Endothelial cell of umbilical vein (primary cell): ENCODE measurements around the gene IPPK. TPM values are rescaled to one million over a fixed set of nuclear protein-coding genes. Genes with fewer than 3 reads are reported as not detected.

Experiments
- BruUV-seq: library from RNA; stranded (reverse); fragments of 400-500 nt; replicated peaks from 2 replicates; lab custom pipeline; 2021; lab: Mats Ljungman, UMichigan
- CTCF ChIA-PET: fragments of 300-600, 350-600 bp; sonication (Branson Sonifier 250); formaldehyde crosslinking; loops from one replicate; lab custom pipeline; 2021; ENCODE audit warnings: antibody characterized with exemption, inconsistent platforms; lab: Charles Lee
- POLR2A ChIA-PET: fragments of 300-600, 350-600 bp; sonication (Branson Sonifier 250); formaldehyde crosslinking; loops from one replicate; lab custom pipeline; 2021; ENCODE audit warnings: antibody characterized with exemption, inconsistent platforms; lab: Charles Lee
- DNase-seq: peaks from one replicate; pipeline ENCODE4 v3.0.0-alpha.2; 2011; ENCODE audit warnings: low read depth, low spot score
- FAIRE-seq: peaks from 2 replicates; lab custom pipeline; 2011; peaks lifted over from hg19 to GRCh38; lab: Jason Lieb, UNC
- H2AFZ ChIP-seq: 2 replicates; pipeline ENCODE4 v1.6.0; 2012; ENCODE audit warnings: low read depth, low read length, control low read depth, inconsistent platforms
- H3K27ac ChIP-seq: 2 replicates; pipeline ENCODE4 v1.5.1; 2011; ENCODE audit warnings: low read depth, mild to moderate bottlenecking, control low read depth, low read length, moderate library complexity; ENCODE audit not compliant: insufficient read depth
- H3K27me3 ChIP-seq, 2 experiments: 2 replicates each; pipeline versions ENCODE4 v1.6.0 to v1.6.1; 2011; ENCODE audit warnings: low read length in 2 of 2, mixed read lengths in 1 of 2; ENCODE audit not compliant: control insufficient read depth in 2 of 2, insufficient read depth in 2 of 2
- H3K36me3 ChIP-seq, 2 experiments: 2 replicates in 1 of 2; 3 replicates in 1 of 2; pipeline ENCODE4 v1.5.1; 2011; ENCODE audit warnings: low read length in 2 of 2, mild to moderate bottlenecking in 1 of 2, moderate library complexity in 1 of 2; ENCODE audit not compliant: control insufficient read depth in 2 of 2, insufficient read depth in 2 of 2; ENCODE audit errors: extremely low read depth in 1 of 2
- H3K4me1 ChIP-seq: 3 replicates; pipeline ENCODE4 v1.5.1; 2011; ENCODE audit warnings: mild to moderate bottlenecking, low read length; ENCODE audit not compliant: control insufficient read depth, insufficient read depth; ENCODE audit errors: extremely low read depth
- H3K4me2 ChIP-seq: 2 replicates; pipeline ENCODE4 v1.6.1; 2011; ENCODE audit warnings: low read length, control low read depth, mixed read lengths; ENCODE audit not compliant: insufficient read depth
- H3K4me3 ChIP-seq, 3 experiments: fragments of 200-600 bp in 1 of 3; sonication (generic), shearing (Covaris generic) in 1 of 3; replicated peaks in 1 of 3; 2 replicates each; pipeline ENCODE4 v1.5.1; 2011 to 2016; ENCODE audit warnings: control low read depth in 3 of 3, low read length in 3 of 3, mild to moderate bottlenecking in 2 of 3, inconsistent platforms in 1 of 3, low read depth in 1 of 3, moderate library complexity in 1 of 3; ENCODE audit not compliant: insufficient read depth in 1 of 3
- H3K79me2 ChIP-seq: 2 replicates; pipeline ENCODE4 v1.6.0; 2012; ENCODE audit warnings: low read length, inconsistent platforms; ENCODE audit not compliant: control insufficient read depth, insufficient read depth
- H3K9ac ChIP-seq: replicated peaks from 2 replicates; pipeline ENCODE3; 2011; ENCODE audit warnings: low read length, control low read depth; ENCODE audit not compliant: insufficient read depth; ENCODE audit errors: extremely low read depth
- H3K9me1 ChIP-seq: replicated peaks from 3 replicates; pipeline ENCODE4 v1.6.0; 2011; ENCODE audit warnings: mild to moderate bottlenecking, low read length; ENCODE audit not compliant: control insufficient read depth, insufficient read depth; ENCODE audit errors: extremely low read depth
- H3K9me3 ChIP-seq: replicated peaks from 2 replicates; pipeline ENCODE4 v1.5.1; 2012; ENCODE audit warnings: low read length, inconsistent platforms; ENCODE audit not compliant: control insufficient read depth, insufficient read depth
- H4K20me1 ChIP-seq: replicated peaks from 2 replicates; pipeline ENCODE3; 2011; ENCODE audit warnings: mild to moderate bottlenecking, low read length; ENCODE audit not compliant: control insufficient read depth, insufficient read depth; ENCODE audit errors: extremely low read depth
- EZH2 ChIP-seq: IDR thresholded peaks from 2 replicates; pipeline ENCODE4 v1.6.1; 2012; ENCODE audit warnings: borderline replicate concordance, low read depth, mild to moderate bottlenecking, moderate library complexity, low read length, inconsistent platforms; ENCODE audit not compliant: severe bottlenecking
- FOS ChIP-seq: IDR thresholded peaks from 2 replicates; pipeline ENCODE4 v1.6.1; 2011; ENCODE audit warnings: mild to moderate bottlenecking, low read length, moderate library complexity, borderline replicate concordance; ENCODE audit not compliant: insufficient read depth
- GATA2 ChIP-seq: IDR thresholded peaks from 2 replicates; pipeline ENCODE4 v1.7.0; 2011; ENCODE audit warnings: low read depth, mild to moderate bottlenecking, moderate library complexity, mixed read lengths, low read length; ENCODE audit not compliant: insufficient read length, insufficient read depth
- JUN ChIP-seq: IDR thresholded peaks from 2 replicates; pipeline ENCODE4 v1.6.1; 2011; ENCODE audit warnings: borderline replicate concordance, low read depth; ENCODE audit not compliant: insufficient read length, insufficient read depth
- MYC ChIP-seq: IDR thresholded peaks from one replicate; pipeline ENCODE4 v1.6.1; 2011; ENCODE audit warnings: mild to moderate bottlenecking, low read depth, low read length
- POLR2A ChIP-seq: IDR thresholded peaks from 2 replicates; pipeline ENCODE4 v1.6.1; 2012; ENCODE audit warnings: low read depth, mild to moderate bottlenecking, control low read depth, low read length
- POLR2AphosphoS5 ChIP-seq: IDR thresholded peaks from 2 replicates; pipeline ENCODE4 v1.6.1; 2012; ENCODE audit warnings: low read depth, mild to moderate bottlenecking, control low read depth, low read length, moderate library complexity; ENCODE audit not compliant: insufficient read depth
- dilution Hi-C: fragments of 300-500 bp; cut with MboI; formaldehyde crosslinking; loops from one replicate; pipeline ENCODE4 v1.15.0; 2019; ENCODE audit warnings: low sequenced_read_pairs; ENCODE audit not compliant: extremely low pct_ligation_motif_present
- intact Hi-C: fragments of 100-400 bp; cut with micrococcal nuclease; formaldehyde crosslinking; loops from one replicate; pipeline ENCODE4 v1.10.0; 2022
- polyA plus RNA-seq, 4 experiments: library from polyadenylated mRNA; depleted of rRNA in 3 of 4; stranded (reverse) in 3 of 4; unstranded in 1 of 4; fragments of >200 nt; gene quantifications; 2 replicates each; pipeline versions ENCODE4 v1.2.1 to v1.2.3, GENCODE V29; 2011 to 2012; ENCODE audit warnings: missing spikeins in 1 of 4
- total RNA-seq: library from RNA; stranded (reverse); gene quantifications from 2 replicates; pipeline ENCODE4 v1.2.3, GENCODE V29; 2021
- TF ChIP-seq, protein P1 (sequence below): IDR thresholded peaks from 2 replicates; pipeline ENCODE4 v1.6.1; 2011; ENCODE audit not compliant: insufficient read depth, insufficient read length
- TF ChIP-seq, protein P2 (sequence below), 2 donors: IDR thresholded peaks; 1 replicate in 1 of 2; 2 replicates in 1 of 2; pipeline ENCODE4 v1.5.1; 2011; ENCODE audit warnings: low read length in 2 of 2, mild to moderate bottlenecking in 2 of 2, moderate library complexity in 2 of 2, control low read depth in 1 of 2, inconsistent platforms in 1 of 2, low read depth in 1 of 2; ENCODE audit not compliant: insufficient read depth in 1 of 2; ENCODE audit errors: extremely low read depth in 1 of 2

IPPK gene
- total and polyA plus RNA-seq, 2 donors (not counting 3 experiments of a cell fraction or from before 2014, with no cell fraction given): 14.0 to 28.0 TPM

DNA sequence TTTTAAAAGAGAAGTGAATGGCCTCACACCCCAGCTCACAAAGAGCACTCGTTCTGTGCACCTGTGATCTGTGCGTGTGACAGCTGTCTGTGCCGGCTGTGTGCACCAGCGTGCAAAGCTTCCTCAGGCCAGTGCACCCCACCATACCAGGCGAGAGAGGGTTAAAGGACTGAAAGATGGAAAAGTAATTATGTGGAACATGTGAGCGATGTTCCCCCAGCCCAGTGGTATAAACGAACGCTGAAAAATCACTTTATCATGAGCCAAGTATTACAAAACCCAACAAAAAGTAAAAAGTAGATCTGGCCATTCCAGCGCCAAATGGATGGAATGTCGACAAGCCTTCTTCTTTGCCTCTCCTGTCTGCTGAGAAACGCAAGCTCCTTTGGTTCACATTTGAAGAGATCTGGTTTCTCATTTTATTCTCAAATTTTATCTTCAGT lies 53.7 kb downstream of the IPPK start:
- Histone ChIP-seq H3K27ac (no peak overlapping the region), H3K4me3 (no peak overlapping the region), H3K36me3 (peaks cover 19 to 30% of the 10 kb centered on the region in 2 experiments), H3K4me1 (no peaks in the 10 kb centered on the region), H3K4me2 (no peak overlapping the region), H3K9me1 (no peaks in the 10 kb centered on the region), H4K20me1 (no peaks in the 10 kb centered on the region), H2AFZ (no peak overlapping the region), H3K9ac (no peak overlapping the region), H3K27me3 (no peaks in the 10 kb centered on the region), H3K79me2 (no peaks in the 10 kb centered on the region), H3K9me3 (no peaks in the 10 kb centered on the region)
- FAIRE-seq (no peak), DNase-seq (no peak)
- dilution Hi-C loops (no loop called here), intact Hi-C loops (no loop called here)
- BruUV-seq: no TSS peak
- ChIA-PET POLR2A (no interaction called here), CTCF (interaction anchor here (1.1 to 1.2 kb wide), 3 partner anchors 8 to 283 kb away, joined by 3 to 4 read pairs (median 3); no protein-coding TSS in a partner anchor)
- TF ChIP-seq JUN: no peak
- no peak for TF ChIP-seq MYC
- no peak for TF ChIP-seq GATA2
- TF ChIP-seq, protein P1, sequence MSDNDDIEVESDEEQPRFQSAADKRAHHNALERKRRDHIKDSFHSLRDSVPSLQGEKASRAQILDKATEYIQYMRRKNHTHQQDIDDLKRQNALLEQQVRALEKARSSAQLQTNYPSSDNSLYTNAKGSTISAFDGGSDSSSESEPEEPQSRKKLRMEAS: no peak
- no peak for TF ChIP-seq EZH2
- TF ChIP-seq POLR2A: no peak
- no peak for TF ChIP-seq POLR2AphosphoS5
- TF ChIP-seq FOS: no peak
- TF ChIP-seq, protein P2, sequence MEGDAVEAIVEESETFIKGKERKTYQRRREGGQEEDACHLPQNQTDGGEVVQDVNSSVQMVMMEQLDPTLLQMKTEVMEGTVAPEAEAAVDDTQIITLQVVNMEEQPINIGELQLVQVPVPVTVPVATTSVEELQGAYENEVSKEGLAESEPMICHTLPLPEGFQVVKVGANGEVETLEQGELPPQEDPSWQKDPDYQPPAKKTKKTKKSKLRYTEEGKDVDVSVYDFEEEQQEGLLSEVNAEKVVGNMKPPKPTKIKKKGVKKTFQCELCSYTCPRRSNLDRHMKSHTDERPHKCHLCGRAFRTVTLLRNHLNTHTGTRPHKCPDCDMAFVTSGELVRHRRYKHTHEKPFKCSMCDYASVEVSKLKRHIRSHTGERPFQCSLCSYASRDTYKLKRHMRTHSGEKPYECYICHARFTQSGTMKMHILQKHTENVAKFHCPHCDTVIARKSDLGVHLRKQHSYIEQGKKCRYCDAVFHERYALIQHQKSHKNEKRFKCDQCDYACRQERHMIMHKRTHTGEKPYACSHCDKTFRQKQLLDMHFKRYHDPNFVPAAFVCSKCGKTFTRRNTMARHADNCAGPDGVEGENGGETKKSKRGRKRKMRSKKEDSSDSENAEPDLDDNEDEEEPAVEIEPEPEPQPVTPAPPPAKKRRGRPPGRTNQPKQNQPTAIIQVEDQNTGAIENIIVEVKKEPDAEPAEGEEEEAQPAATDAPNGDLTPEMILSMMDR (IDR thresholded peaks at IDR 0.05; ENCODE audit: extremely low read depth in 1 of 2, insufficient read depth in 1 of 2, low read depth in 1 of 2, low read length in 2 of 2): no peak
